ENCODE results near the gene AFDN.

Gene AFDN

DNA sequence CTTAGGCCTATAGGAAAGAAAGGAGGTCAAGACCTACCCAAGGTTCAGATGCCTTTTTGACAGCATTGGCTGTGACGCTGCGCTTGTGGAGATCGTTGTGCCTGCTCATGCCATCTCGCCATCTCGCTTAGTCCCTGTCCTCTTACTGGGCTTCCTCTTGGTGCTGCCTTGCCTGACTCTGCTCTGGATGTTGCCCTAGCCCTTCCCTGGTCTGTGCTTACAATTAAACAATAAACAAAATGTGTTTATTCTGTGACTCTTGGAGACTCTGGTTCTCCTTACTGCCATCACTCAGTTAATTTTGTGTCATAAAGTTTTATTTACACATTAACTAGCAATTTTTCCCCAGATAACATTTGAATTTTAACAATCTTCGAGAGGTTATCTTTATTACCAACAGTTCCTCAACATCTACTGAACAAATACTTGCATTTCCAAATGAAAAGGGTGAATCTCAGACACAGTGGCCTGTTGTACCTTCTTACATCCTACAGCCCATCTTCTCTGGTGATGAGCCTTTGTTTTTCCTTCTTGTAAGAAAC is 11.6 kb downstream of the AFDN start:
- H3K9ac ChIP-seq (ENCODE audit: low read length), result no peak overlapping the region
- H3K27me3 ChIP-seq (ENCODE audit: control insufficient read depth in 1 of 2, insufficient read depth in 2 of 2, low read length in 2 of 2), result no peaks in the 10 kb centered on the region
- H3K4me3 ChIP-seq (ENCODE audit: low read depth in 1 of 2, low read length in 2 of 2), result no peak overlapping the region
- H3K4me1 ChIP-seq (ENCODE audit: insufficient read depth, low read length), result peaks cover 18% of the 10 kb centered on the region
- no peak overlapping the region for H3K27ac ChIP-seq (ENCODE audit: low read depth, low read length)
- H3K9me3 ChIP-seq (ENCODE audit: low read length), result no peaks in the 10 kb centered on the region
- no peaks in the 10 kb centered on the region for H3K36me3 ChIP-seq (ENCODE audit: insufficient read depth, low read length)

DNA sequence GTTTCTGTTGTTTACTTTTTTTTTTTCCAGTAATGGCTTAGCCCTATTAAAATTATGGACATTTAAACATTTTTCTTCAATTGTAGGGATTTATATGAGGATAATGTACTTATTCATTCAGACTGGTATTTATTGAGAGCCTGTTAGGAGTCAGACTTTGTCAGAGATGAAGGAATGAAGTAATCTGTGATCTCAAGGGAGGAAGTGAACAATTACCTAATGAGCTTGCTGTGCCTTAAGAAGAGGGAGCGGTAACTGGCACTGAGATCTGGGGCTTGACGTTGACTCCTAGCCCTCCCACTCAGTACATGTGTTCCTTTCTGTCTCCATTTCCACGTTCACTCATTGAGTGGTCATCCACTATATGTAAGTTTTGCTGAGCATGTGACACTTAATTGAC is 12.6 kb downstream of the AFDN start:
- no peak overlapping the region for H3K4me3 ChIP-seq (ENCODE audit: low read depth in 1 of 2, low read length in 2 of 2)

DNA sequence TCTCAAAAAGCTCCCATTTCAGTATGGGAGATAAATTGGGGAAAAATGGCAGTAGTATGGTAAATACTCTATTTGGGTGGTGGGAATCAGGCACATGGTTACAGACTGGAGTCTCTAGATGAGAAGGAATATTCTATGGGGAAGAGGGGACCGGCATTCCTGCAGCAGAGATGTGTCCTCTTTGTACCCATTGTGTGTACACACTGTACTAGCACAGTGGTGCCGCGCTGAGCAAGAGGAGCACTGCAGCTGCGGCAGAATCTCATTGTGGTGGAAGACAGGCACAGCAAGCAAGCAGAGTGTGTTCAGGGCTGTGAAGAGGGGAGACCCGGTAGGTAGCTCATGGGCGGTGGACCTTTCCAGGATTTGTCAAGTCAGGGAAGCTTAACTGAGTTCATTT is 13.0 kb downstream of the AFDN start:
- peaks cover 21% of the 10 kb centered on the region for H3K4me1 ChIP-seq (ENCODE audit: insufficient read depth, low read length)

More for the DNA sequence above, 12.6 kb downstream of the AFDN start:
- H3K9ac ChIP-seq (ENCODE audit: low read length), result no peak overlapping the region
- H3K9me3 ChIP-seq (ENCODE audit: low read length), result no peaks in the 10 kb centered on the region
- H3K27ac ChIP-seq (ENCODE audit: low read depth, low read length), result no peak overlapping the region
- H3K36me3 ChIP-seq (ENCODE audit: insufficient read depth, low read length), result no peaks in the 10 kb centered on the region
- no peaks in the 10 kb centered on the region for H3K27me3 ChIP-seq (ENCODE audit: control insufficient read depth in 1 of 2, insufficient read depth in 2 of 2, low read length in 2 of 2)
- H3K4me1 ChIP-seq (ENCODE audit: insufficient read depth, low read length), result peaks cover 21% of the 10 kb centered on the region

GRCh38 chr6:167840160-167840525 is 13.4 kb downstream of the AFDN start:
- Histone ChIP-seq H3K27ac (ENCODE audit: low read depth, low read length) (no peak overlapping the region), H3K27me3 (ENCODE audit: control insufficient read depth in 1 of 2, insufficient read depth in 2 of 2, low read length in 2 of 2) (no peaks in the 10 kb centered on the region), H3K36me3 (ENCODE audit: insufficient read depth, low read length) (no peaks in the 10 kb centered on the region), H3K4me1 (ENCODE audit: insufficient read depth, low read length) (peaks cover 21% of the 10 kb centered on the region), H3K4me3 (ENCODE audit: low read depth in 1 of 2, low read length in 2 of 2) (no peak overlapping the region), H3K9ac (ENCODE audit: low read length) (no peak overlapping the region), H3K9me3 (ENCODE audit: low read length) (no peaks in the 10 kb centered on the region)

More for the DNA sequence above, 13.0 kb downstream of the AFDN start:
- no peaks in the 10 kb centered on the region for H3K27me3 ChIP-seq (ENCODE audit: control insufficient read depth in 1 of 2, insufficient read depth in 2 of 2, low read length in 2 of 2)
- no peak overlapping the region for H3K4me3 ChIP-seq (ENCODE audit: low read depth in 1 of 2, low read length in 2 of 2)
- H3K9ac ChIP-seq (ENCODE audit: low read length), result no peak overlapping the region
- no peak overlapping the region for H3K27ac ChIP-seq (ENCODE audit: low read depth, low read length)
- no peaks in the 10 kb centered on the region for H3K9me3 ChIP-seq (ENCODE audit: low read length)
- no peaks in the 10 kb centered on the region for H3K36me3 ChIP-seq (ENCODE audit: insufficient read depth, low read length)

DNA sequence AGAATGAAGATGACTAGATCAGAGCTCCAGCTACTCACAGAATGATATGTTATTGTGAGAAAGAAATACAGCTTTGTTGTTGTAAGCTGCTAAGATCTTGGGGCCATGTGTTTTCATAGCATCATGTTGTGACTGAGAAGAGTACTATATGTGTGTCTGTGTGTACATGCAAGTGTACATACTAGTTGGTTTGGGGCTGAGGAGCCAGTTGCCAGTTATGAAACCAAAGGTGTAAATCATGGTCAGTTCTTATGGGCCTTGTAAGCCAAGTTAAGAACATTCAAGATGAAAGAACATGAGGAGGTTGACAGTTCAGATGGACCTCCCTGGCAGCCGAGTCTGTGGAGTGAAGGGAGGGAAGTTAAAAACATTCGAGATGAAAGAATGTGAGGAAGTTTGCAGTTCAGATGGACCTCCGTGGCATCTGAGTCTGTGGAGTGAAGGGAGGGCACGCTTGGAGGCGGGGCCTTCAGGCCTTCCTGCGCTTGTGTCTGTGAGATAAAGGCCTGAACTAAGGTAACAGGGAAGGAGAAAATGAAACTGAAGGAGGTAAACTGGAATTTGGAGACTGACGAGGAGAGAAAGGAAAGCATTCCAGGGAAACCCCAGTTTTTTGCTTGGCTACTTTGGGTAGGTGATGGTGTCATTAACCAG is 13.9 kb downstream of the AFDN start:
- H3K27me3 ChIP-seq (ENCODE audit: control insufficient read depth in 1 of 2, insufficient read depth in 2 of 2, low read length in 2 of 2), result no peaks in the 10 kb centered on the region
- peaks cover 21% of the 10 kb centered on the region for H3K4me1 ChIP-seq (ENCODE audit: insufficient read depth, low read length)
- H3K4me3 ChIP-seq (ENCODE audit: low read depth in 1 of 2, low read length in 2 of 2), result no peak overlapping the region
- H3K36me3 ChIP-seq (ENCODE audit: insufficient read depth, low read length), result no peaks in the 10 kb centered on the region
- no peak overlapping the region for H3K27ac ChIP-seq (ENCODE audit: low read depth, low read length)
- H3K9me3 ChIP-seq (ENCODE audit: low read length), result no peaks in the 10 kb centered on the region
- H3K9ac ChIP-seq (ENCODE audit: low read length), result no peak overlapping the region

GRCh38 chr6:167841981-167842380 is 15.3 kb downstream of the AFDN start:
- no peak overlapping the region for H3K27ac ChIP-seq (ENCODE audit: low read depth, low read length)
- H3K36me3 ChIP-seq (ENCODE audit: insufficient read depth, low read length), result no peaks in the 10 kb centered on the region
- peaks cover 23% of the 10 kb centered on the region for H3K4me1 ChIP-seq (ENCODE audit: insufficient read depth, low read length)
- H3K9ac ChIP-seq (ENCODE audit: low read length), result no peak overlapping the region
- H3K27me3 ChIP-seq (ENCODE audit: control insufficient read depth in 1 of 2, insufficient read depth in 2 of 2, low read length in 2 of 2), result no peaks in the 10 kb centered on the region
- no peaks in the 10 kb centered on the region for H3K9me3 ChIP-seq (ENCODE audit: low read length)
- H3K4me3 ChIP-seq (ENCODE audit: low read depth in 1 of 2, low read length in 2 of 2), result no peak overlapping the region

DNA sequence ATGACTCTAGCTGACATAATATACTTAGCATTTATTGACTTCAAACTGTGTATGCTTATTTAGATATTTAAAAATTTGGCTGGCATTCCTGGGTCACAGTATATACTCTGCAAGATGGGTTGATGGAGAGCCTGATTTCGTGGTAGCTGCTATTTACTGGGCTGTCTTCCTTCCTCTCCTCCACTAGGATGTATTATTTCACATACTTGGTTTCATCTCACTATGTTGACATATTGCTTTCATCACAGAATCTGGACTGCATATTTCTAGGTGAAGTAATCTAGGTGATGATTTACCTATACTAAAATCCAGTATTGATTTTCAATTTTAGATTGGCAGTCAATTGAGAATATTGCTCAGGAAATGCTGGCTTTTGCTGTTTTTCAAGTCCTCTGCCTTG is 15.7 kb downstream of the AFDN start:
- peaks cover 25% of the 10 kb centered on the region for H3K4me1 ChIP-seq (ENCODE audit: insufficient read depth, low read length)

GRCh38 chr6:167843023-167843422 is 16.3 kb downstream of the AFDN start:
- Histone ChIP-seq H3K4me1 (ENCODE audit: insufficient read depth, low read length) (peaks cover 30% of the 10 kb centered on the region), H3K4me3 (ENCODE audit: low read depth in 1 of 2, low read length in 2 of 2) (no peak overlapping the region), H3K9ac (ENCODE audit: low read length) (no peak overlapping the region), H3K27me3 (ENCODE audit: control insufficient read depth in 1 of 2, insufficient read depth in 2 of 2, low read length in 2 of 2) (no peaks in the 10 kb centered on the region), H3K36me3 (ENCODE audit: insufficient read depth, low read length) (no peaks in the 10 kb centered on the region), H3K27ac (ENCODE audit: low read depth, low read length) (no peak overlapping the region), H3K9me3 (ENCODE audit: low read length) (no peaks in the 10 kb centered on the region)

More for the DNA sequence above, 15.7 kb downstream of the AFDN start:
- no peak overlapping the region for H3K27ac ChIP-seq (ENCODE audit: low read depth, low read length)
- no peak overlapping the region for H3K4me3 ChIP-seq (ENCODE audit: low read depth in 1 of 2, low read length in 2 of 2)
- H3K36me3 ChIP-seq (ENCODE audit: insufficient read depth, low read length), result no peaks in the 10 kb centered on the region
- no peaks in the 10 kb centered on the region for H3K27me3 ChIP-seq (ENCODE audit: control insufficient read depth in 1 of 2, insufficient read depth in 2 of 2, low read length in 2 of 2)
- no peaks in the 10 kb centered on the region for H3K9me3 ChIP-seq (ENCODE audit: low read length)
- no peak overlapping the region for H3K9ac ChIP-seq (ENCODE audit: low read length)

DNA sequence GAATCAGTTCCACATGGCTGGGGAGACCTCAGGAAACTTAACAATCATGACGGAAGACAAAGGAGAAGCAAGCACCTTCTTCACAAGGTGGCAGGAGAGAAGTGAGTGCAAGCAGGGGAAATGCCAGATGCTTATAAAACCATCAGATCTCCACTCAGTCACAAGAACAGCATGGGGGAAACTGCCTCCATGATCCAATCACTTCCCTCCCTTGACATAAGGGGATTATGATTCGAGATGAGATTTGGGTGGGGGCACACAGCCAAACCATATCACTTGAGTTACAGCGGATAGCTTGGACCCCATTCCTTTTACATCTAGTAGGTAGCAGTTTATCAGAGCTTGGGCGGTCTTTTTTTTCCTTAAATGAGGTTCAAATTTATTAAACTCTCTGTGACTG is 19.1 kb downstream of the AFDN start:
- H3K9me3 ChIP-seq (ENCODE audit: low read length), result no peaks in the 10 kb centered on the region
- peaks cover 31% of the 10 kb centered on the region for H3K4me1 ChIP-seq (ENCODE audit: insufficient read depth, low read length)

DNA sequence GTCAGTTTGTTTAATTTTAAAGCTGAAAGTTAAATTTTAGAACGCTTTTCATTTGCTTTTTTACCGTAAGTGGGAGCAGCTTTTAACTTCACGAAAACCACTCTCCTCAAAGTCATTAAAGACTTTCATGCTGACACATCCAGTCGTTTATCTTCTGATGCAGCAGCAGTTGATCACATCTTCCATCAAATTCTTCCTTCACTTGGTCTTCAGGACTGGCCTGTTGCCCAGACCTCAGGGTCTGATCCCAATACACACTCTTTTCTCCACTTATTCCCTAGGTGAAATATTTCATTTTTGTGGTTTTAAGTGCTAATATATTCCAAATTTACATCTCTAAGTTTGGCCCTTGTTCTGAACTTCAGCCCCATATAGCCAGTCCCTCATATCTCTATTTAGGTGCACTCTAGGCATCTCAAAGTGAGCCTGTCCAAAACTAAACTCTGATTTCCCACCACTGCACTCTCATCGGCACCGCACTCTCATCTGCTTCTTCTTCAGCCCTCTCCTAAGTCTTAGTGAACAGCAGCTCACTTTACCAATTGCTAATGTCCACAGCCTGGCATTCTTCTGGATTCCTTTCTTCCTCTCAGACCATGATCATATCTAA is 20.4 kb downstream of the AFDN start:
- Histone ChIP-seq H3K27me3 (ENCODE audit: control insufficient read depth in 1 of 2, insufficient read depth in 2 of 2, low read length in 2 of 2) (no peaks in the 10 kb centered on the region), H3K4me3 (ENCODE audit: low read depth in 1 of 2, low read length in 2 of 2) (no peak overlapping the region), H3K9ac (ENCODE audit: low read length) (no peak overlapping the region), H3K27ac (ENCODE audit: low read depth, low read length) (no peak overlapping the region), H3K4me1 (ENCODE audit: insufficient read depth, low read length) (peaks cover 26% of the 10 kb centered on the region), H3K9me3 (ENCODE audit: low read length) (no peaks in the 10 kb centered on the region), H3K36me3 (ENCODE audit: insufficient read depth, low read length) (no peaks in the 10 kb centered on the region)

More for the DNA sequence above, 19.1 kb downstream of the AFDN start:
- H3K9ac ChIP-seq (ENCODE audit: low read length), result no peak overlapping the region
- no peak overlapping the region for H3K4me3 ChIP-seq (ENCODE audit: low read depth in 1 of 2, low read length in 2 of 2)
- H3K27me3 ChIP-seq (ENCODE audit: control insufficient read depth in 1 of 2, insufficient read depth in 2 of 2, low read length in 2 of 2), result no peaks in the 10 kb centered on the region
- no peaks in the 10 kb centered on the region for H3K36me3 ChIP-seq (ENCODE audit: insufficient read depth, low read length)
- H3K27ac ChIP-seq (ENCODE audit: low read depth, low read length), result no peak overlapping the region

GRCh38 chr6:167847936-167848335 is 21.2 kb downstream of the AFDN start:
- Histone ChIP-seq H3K9ac (ENCODE audit: low read length) (no peak overlapping the region), H3K9me3 (ENCODE audit: low read length) (no peaks in the 10 kb centered on the region), H3K4me3 (ENCODE audit: low read depth in 1 of 2, low read length in 2 of 2) (no peak overlapping the region), H3K27ac (ENCODE audit: low read depth, low read length) (no peak overlapping the region), H3K4me1 (ENCODE audit: insufficient read depth, low read length) (peaks cover 23% of the 10 kb centered on the region), H3K36me3 (ENCODE audit: insufficient read depth, low read length) (no peaks in the 10 kb centered on the region), H3K27me3 (ENCODE audit: control insufficient read depth in 1 of 2, insufficient read depth in 2 of 2, low read length in 2 of 2) (no peaks in the 10 kb centered on the region)

- Histone ChIP-seq H3K4me1 (ENCODE audit: insufficient read depth, low read length) (peaks cover 20% of the 10 kb centered on the region), H3K4me3 (ENCODE audit: low read depth in 1 of 2, low read length in 2 of 2) (no peak overlapping the region), H3K36me3 (ENCODE audit: insufficient read depth, low read length) (no peaks in the 10 kb centered on the region), H3K9me3 (ENCODE audit: low read length) (no peaks in the 10 kb centered on the region), H3K27me3 (ENCODE audit: control insufficient read depth in 1 of 2, insufficient read depth in 2 of 2, low read length in 2 of 2) (no peaks in the 10 kb centered on the region), H3K9ac (ENCODE audit: low read length) (no peak overlapping the region), H3K27ac (ENCODE audit: low read depth, low read length) (no peak overlapping the region)
These were observed 22.1 kb downstream of the AFDN start for GRCh38 chr6:167848783-167849182.

Data from muscle layer of colon (tissue), 2 donors.